ENCODE results near the gene CENPM. TPM values are rescaled to one million over a fixed set of nuclear protein-coding genes. Genes with fewer than 3 reads are reported as not detected.

The CENPM gene
- total RNA-seq = 1 to 10 TPM in 2 of 4 donors, under 1 TPM in 1, not detected in 1; 0.59 to 2.3 (median 1.5) TPM
- 1 to 10 TPM in 2 of 3 donors, under 1 TPM in 1; 0.52 to 1.2 (median 1.1) TPM for polyA plus RNA-seq
- long read RNA-seq, donor 1 = 0 reads
- long read RNA-seq, donor 2 = 0 reads

DNA sequence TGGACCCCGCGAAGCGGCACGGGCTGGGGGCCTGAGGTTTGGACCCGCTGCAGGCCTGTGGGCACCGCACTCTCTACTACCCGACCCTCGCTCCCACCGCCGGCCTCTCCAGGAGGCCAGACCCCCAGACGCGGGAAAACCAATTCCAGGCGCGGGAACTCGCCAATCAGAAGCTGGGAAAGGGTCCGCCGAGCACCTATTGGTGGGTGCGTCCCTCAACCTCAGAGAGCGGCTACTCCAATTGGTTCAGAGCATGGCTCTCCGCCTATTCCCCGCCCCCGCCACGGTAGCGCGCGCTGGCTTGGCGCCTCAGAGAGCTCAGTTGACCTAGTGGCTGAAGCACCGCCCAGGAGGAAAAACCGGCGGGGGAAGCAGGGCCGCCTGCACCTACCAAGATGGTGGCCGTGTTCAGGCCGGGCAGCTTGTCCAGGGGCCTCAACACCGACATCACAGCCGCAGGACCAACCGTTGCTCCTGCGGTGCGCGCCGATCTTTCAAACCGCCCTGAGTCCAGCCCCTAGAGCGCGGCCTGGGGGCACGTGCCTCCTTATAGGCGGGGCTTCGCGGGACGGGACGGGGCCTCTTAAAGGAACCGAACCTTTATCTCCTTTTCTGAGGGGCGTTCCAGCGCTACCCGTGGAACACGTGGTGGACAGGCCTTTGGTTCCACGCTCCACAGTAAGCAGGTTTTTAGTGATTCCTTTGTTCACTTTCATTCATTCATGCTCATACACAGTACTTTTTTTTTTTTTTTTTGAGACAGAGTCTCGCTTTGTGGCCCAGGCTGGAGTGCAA lies at the start of gene CENPM:
Gene CENPM, minus strand, starts transcription at position 524 of the 795 bp plus-strand sequence. Its CDS starts 76 bp downstream, at position 448.
- H3K4me1 ChIP-seq = peaks cover 8% of the 10 kb centered on the region
- intact Hi-C loops (cut with DNase I) = no loop called here
- peak; percentile 91 to 94 for DNase-seq
- H3K27me3 ChIP-seq (ENCODE audit: insufficient read depth in 3 of 3, low read length in 2 of 3) = no peaks in the 10 kb centered on the region
- peak within 1 kb of the TSS; percentile 82 for H3K4me3 ChIP-seq
- no peak for TF ChIP-seq CTCF (IDR thresholded peaks at IDR 0.05)
- 1 to 2% (median 2%) methylated on average over 55 to 56 of the region's 56 CpGs for WGBS, 3 donors
- peak within 1 kb of the TSS; percentile 70 for H3K27ac ChIP-seq
- no peaks in the 10 kb centered on the region for H3K9me3 ChIP-seq
- peak; percentile 96 to 98 (median 96) for ATAC-seq
- H3K36me3 ChIP-seq (ENCODE audit: insufficient read depth in 1 of 2, low read depth in 1 of 2) = no peaks in the 10 kb centered on the region

DNA sequence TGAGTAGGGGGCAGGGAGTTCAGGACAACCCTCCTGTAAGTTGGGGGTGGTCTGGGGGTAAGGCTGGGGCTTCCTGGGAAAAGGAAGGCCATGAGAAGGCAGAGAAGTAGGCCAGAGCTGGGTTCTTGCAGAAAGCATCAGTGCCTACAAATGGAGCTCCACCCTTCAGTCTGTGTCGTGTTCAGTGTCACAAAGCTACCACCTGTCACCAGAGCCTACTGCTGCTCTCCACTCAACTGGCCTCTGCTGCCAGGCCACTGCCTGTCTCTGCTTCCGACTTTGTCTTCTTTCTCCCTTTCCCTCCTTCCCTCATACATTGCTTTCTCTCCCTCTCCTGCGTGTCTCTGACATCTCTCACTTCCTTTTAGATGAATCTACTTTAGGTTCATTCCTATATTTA lies 48.3 kb upstream of the CENPM start:
- no peak for ATAC-seq
- Histone ChIP-seq H3K27me3 (ENCODE audit: insufficient read depth in 3 of 3, low read length in 2 of 3) (peaks cover 0 to 2% (median 0%) of the 10 kb centered on the region in 3 donors), H3K4me1 (no peaks in the 10 kb centered on the region), H3K36me3 (ENCODE audit: insufficient read depth in 1 of 2, low read depth in 1 of 2) (no peaks in the 10 kb centered on the region), H3K4me3 (no peak overlapping the region), H3K27ac (no peak overlapping the region), H3K9me3 (no peaks in the 10 kb centered on the region)
- no peak for TF ChIP-seq CTCF (IDR thresholded peaks at IDR 0.05)
- no peak for DNase-seq
- intact Hi-C loops (cut with DNase I) = no loop called here
- 43 to 55% (median 53%) methylated on average over 3 of the region's 3 CpGs for WGBS, 3 donors

DNA sequence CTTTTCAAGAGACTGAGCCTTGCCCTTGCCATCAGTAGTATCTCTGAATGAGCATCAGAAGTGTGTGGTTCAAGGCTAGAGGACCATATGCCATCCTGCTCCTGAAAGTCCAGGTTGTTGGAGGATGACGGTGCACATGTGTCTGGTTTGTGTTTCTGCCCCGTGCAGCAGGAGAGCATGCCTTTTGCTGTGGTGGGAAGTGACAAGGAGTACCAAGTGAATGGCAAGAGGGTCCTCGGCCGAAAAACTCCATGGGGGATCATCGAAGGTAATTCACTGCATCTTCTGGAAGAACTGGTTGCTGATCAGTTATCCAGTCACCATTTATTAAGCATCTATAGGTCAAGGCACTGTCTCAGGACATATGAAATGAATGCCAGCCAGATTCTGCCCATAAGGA lies 45.5 kb upstream of the CENPM start:
- WGBS, 3 donors = 86 to 92% (median 87%) methylated on average over 5 of the region's 5 CpGs
- TF ChIP-seq CTCF (IDR thresholded peaks at IDR 0.05) = no peak
- no peak for ATAC-seq
- no peak overlapping the region for H3K27ac ChIP-seq
- no peaks in the 10 kb centered on the region for H3K4me1 ChIP-seq
- no peaks in the 10 kb centered on the region for H3K36me3 ChIP-seq (ENCODE audit: insufficient read depth in 1 of 2, low read depth in 1 of 2)
- intact Hi-C loops (cut with DNase I) = no loop called here
- H3K27me3 ChIP-seq (ENCODE audit: insufficient read depth in 3 of 3, low read length in 2 of 3) = peaks cover 0 to 2% (median 1%) of the 10 kb centered on the region in 3 donors
- H3K9me3 ChIP-seq = no peaks in the 10 kb centered on the region
- no peak overlapping the region for H3K4me3 ChIP-seq
- no peak for DNase-seq

DNA sequence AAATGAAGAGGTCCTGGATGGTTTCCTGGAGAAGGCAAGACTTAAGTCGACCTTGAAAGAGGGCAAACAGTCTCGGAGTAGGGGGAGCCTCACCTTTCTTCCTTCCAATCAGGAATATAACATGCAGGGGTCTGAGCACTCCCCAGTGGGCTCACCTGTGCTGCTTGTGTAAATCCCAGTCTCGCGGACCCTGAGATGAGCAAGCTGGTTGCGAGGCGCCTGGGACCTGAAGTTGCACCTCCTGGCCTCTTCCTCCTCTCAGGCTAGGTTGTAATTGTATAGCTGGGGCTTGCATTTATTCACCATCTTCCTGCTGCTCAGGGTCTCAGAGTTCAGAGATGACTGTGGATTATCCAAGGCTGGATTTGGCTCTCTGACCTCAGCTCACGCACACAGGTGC lies 44.2 kb upstream of the CENPM start:
- ATAC-seq (no peak), DNase-seq (no peak)
- Histone ChIP-seq H3K4me1 (no peaks in the 10 kb centered on the region), H3K4me3 (no peak overlapping the region), H3K27me3 (ENCODE audit: insufficient read depth in 3 of 3, low read length in 2 of 3) (peaks cover 0 to 3% (median 0%) of the 10 kb centered on the region in 3 donors), H3K9me3 (no peaks in the 10 kb centered on the region), H3K36me3 (ENCODE audit: insufficient read depth in 1 of 2, low read depth in 1 of 2) (no peaks in the 10 kb centered on the region), H3K27ac (no peak overlapping the region)
- no peak for TF ChIP-seq CTCF (IDR thresholded peaks at IDR 0.05)
- intact Hi-C loops (cut with DNase I) = no loop called here
- WGBS, 3 donors = 92 to 95% (median 92%) methylated on average over 7 of the region's 7 CpGs

Data from psoas muscle (tissue), 8 donors.